MG63 (cell line): ENCODE results near the gene RAD9A. TPM values are rescaled to one million over a fixed set of nuclear protein-coding genes. Genes with fewer than 3 reads are reported as not detected.
"Not testable (repeated sequence)": the region's sequence is repeated elsewhere in the genome, so short reads cannot be mapped to it uniquely, and the experiment has no call there.

ENCODE experiments used
- DNase-seq: peaks from one replicate; pipeline ENCODE4 v3.0.0-alpha.2; 2020
- H3K27me3 ChIP-seq: fragments of 250-450 bp; sonication (Bioruptor Pico); 2 replicates; pipeline ENCODE4 v1.5.1; 2020; ENCODE audit warnings: mild to moderate bottlenecking, moderate library complexity
- H3K36me3 ChIP-seq: fragments of 250-450 bp; sonication (Bioruptor Pico); 2 replicates; pipeline ENCODE4 v1.5.1; 2020; ENCODE audit warnings: mild to moderate bottlenecking, moderate library complexity
- H3K4me3 ChIP-seq: fragments of 250-450 bp; sonication (Bioruptor Pico); 2 replicates; pipeline ENCODE4 v1.5.1; 2020; ENCODE audit warnings: mild to moderate bottlenecking, moderate library complexity
- H3K9me3 ChIP-seq: fragments of 250-450 bp; sonication (Bioruptor Pico); 2 replicates; pipeline ENCODE4 v1.5.1; 2020; ENCODE audit warnings: mild to moderate bottlenecking, moderate library complexity
- total RNA-seq: library from RNA; depleted of rRNA; stranded (reverse); fragments of >200 nt; shearing (Covaris generic); gene quantifications from 2 replicates; pipeline ENCODE4 v1.2.3, GENCODE V29; 2014; ENCODE audit warnings: low replicate concordance

RAD9A gene
- total RNA-seq, 1 experiment from 2014 or later = 17.6 TPM

DNA sequence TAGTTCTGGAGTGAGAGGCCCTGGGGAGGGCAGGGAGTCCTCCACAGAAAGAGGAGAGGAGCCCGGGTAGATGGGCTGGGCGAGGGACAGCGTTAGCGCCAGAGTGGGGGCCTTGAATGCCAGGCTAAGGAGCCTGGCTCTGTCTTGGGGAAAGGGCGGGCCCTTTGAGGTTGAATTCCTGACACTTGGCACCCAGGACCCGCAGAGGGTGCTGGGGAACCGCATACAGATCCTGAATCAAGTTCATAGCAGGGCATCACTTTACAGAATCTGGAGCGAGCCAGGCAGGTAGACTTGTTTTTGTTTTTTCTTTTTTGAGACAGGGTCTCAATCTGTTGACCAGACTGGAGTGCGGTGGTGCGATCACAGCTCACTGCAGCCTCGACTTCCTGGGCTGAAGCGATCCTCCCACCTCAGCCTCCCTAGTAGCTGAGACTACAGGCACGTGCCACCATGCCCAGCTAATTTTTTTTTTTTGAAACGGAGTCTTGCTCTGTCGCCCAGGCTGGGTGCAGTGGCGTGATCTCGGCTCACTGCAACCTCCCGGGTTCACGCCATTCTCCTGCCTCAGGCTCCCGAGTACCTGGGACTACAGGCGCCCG, 29.7 kb downstream of the RAD9A start:
- Histone ChIP-seq H3K9me3 (no peaks in the 10 kb centered on the region), H3K4me3 (peak overlapping the region; percentile 35), H3K36me3 (no peaks in the 10 kb centered on the region), H3K27me3 (no peaks in the 10 kb centered on the region)
- DNase-seq = no peak

DNA sequence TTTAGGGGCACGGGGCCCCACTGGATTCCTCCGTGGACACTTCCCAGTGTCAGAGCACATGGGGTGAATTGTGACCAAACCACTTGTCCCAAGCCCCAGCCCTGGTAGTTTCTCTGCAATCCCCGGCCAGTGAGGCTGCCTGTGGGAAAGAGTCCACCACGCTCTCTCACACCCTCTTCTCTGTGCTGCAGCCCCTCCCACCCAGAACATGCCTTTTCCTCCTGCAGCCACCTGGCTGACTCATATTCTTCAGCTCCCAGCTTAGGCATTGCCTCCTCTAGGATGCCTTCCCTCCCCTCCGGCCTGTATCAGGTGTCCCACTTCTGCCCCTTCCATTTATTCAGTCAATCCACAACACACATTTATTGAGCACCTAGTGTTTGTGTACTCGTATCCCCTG, 31.1 kb downstream of the RAD9A start:
- Histone ChIP-seq H3K36me3 (no peaks in the 10 kb centered on the region), H3K9me3 (no peaks in the 10 kb centered on the region), H3K4me3 (no peak overlapping the region), H3K27me3 (no peaks in the 10 kb centered on the region)
- no peak for DNase-seq

GRCh38 chr11:67423466-67423865, 31.7 kb downstream of the RAD9A start:
- no peaks in the 10 kb centered on the region for H3K36me3 ChIP-seq
- no peaks in the 10 kb centered on the region for H3K27me3 ChIP-seq
- no peak overlapping the region for H3K4me3 ChIP-seq
- DNase-seq = no peak
- H3K9me3 ChIP-seq = no peaks in the 10 kb centered on the region

- Histone ChIP-seq H3K27me3 (no peaks in the 10 kb centered on the region), H3K4me3 (no peak overlapping the region)
- DNase-seq = no peak
Measured at GRCh38 chr11:67423891-67424613, 32.3 kb downstream of the RAD9A start.

DNA sequence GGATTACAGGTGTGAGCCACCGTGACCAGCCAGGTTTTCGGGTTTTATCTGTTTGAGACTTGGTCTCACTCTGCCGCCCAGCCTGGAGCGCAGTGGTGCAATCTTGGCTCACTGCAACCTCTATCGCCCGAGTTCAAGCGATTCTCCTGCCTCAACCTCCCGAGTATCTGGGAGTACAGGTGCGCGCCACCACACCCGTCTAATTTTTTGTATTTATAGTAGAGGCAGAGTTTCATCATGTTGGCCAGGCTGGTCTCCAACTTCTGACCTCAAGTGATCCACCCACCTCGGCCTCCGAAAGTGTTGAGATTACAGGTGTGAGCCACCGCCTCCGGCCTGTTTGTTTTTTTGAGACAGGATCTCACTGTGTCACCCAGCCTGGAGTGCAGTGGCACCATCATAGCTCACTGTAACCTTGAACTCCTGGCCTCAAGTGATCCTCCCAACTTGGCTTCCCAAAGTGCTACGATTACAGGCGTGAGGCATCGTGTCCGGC, 35.6 kb downstream of the RAD9A start:
- not testable (repeated sequence) for H3K9me3 ChIP-seq, DNase-seq, H3K27me3 ChIP-seq
- peak overlapping the region; percentile 88 for H3K4me3 ChIP-seq
- H3K36me3 ChIP-seq = peaks cover 26% of the 10 kb centered on the region

More at GRCh38 chr11:67423891-67424613, 32.3 kb downstream of the RAD9A start:
- Histone ChIP-seq H3K9me3 (no peaks in the 10 kb centered on the region), H3K36me3 (no peaks in the 10 kb centered on the region)

- Histone ChIP-seq H3K36me3 (peaks cover 29% of the 10 kb centered on the region), H3K4me3 (peak within 1 kb of the TSS; percentile 88), H3K27me3 (no peaks in the 10 kb centered on the region), H3K9me3 (no peaks in the 10 kb centered on the region)
- DNase-seq = peak; percentile 95
Measured at GRCh38 chr11:67428052-67429001, 36.5 kb downstream of the RAD9A start, which contains the start of gene RPS6KB2. RPS6KB2 (plus strand) TSS chr11:67428494; CDS start chr11:67428546, 52 bp downstream.

DNA sequence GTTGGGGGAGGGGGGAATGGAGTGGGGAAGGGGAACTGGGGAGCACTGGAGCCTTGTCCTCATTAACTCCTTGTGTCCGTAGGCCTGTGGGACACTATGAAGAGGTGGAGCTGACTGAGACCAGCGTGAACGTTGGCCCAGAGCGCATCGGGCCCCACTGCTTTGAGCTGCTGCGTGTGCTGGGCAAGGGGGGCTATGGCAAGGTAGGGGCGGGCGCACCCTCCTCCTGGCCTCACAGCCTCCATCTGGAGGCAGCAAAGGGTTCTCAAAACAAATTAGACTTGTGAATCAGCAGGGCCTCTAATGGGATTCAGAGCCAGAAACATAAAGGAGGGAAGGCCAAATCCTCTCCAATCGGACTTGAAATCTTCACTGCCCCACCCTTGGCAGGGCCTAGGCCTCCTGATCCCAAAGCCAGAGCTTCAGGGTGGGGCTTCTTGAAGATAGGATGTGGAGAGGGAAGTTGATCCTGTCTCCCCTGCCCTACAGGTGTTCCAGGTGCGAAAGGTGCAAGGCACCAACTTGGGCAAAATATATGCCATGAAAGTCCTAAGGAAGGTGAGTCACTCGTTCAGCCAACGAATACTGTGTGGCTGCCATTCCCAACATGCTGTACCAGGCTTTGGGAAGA, 37.4 kb downstream of the RAD9A start:
- no peak for DNase-seq
- peak overlapping the region; percentile 88 for H3K4me3 ChIP-seq
- no peaks in the 10 kb centered on the region for H3K27me3 ChIP-seq
- no peaks in the 10 kb centered on the region for H3K9me3 ChIP-seq
- peaks cover 37% of the 10 kb centered on the region for H3K36me3 ChIP-seq

- Histone ChIP-seq H3K4me3 (peak overlapping the region; percentile 88), H3K9me3 (no peaks in the 10 kb centered on the region), H3K36me3 (peaks cover 38% of the 10 kb centered on the region), H3K27me3 (no peaks in the 10 kb centered on the region)
- no peak for DNase-seq
Measured at GRCh38 chr11:67429722-67430121, 37.9 kb downstream of the RAD9A start.

- Histone ChIP-seq H3K4me3 (no peak overlapping the region), H3K9me3 (no peaks in the 10 kb centered on the region), H3K27me3 (no peaks in the 10 kb centered on the region), H3K36me3 (peaks cover 45% of the 10 kb centered on the region)
- DNase-seq = no peak
Measured at GRCh38 chr11:67431346-67432249, 39.8 kb downstream of the RAD9A start.

DNA sequence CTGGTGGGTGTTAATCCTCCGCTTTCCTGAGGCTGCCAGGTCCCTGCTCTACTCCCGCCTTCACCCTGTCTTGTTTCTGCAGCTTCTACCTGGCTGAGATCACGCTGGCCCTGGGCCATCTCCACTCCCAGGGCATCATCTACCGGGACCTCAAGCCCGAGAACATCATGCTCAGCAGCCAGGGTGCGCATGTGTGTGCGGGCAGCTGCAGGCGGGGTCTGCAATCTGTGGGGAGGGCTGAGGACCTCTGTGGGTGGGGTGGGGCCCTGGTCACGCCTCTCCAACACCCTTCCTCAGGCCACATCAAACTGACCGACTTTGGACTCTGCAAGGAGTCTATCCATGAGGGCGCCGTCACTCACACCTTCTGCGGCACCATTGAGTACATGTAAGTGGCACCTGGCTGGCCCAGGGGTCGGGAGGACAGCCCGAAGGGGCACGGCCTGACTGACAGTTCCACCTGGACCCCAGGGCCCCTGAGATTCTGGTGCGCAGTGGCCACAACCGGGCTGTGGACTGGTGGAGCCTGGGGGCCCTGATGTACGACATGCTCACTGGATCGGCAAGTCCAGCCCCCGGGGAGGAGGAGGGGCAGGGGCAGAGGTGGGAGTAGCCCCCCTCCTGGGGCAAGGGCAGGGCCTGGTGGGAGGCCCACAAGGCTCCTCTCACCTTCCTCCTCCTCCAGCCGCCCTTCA, 41.0 kb downstream of the RAD9A start:
- DNase-seq = no peak
- H3K36me3 ChIP-seq = peaks cover 47% of the 10 kb centered on the region
- no peaks in the 10 kb centered on the region for H3K27me3 ChIP-seq
- no peaks in the 10 kb centered on the region for H3K9me3 ChIP-seq
- H3K4me3 ChIP-seq = no peak overlapping the region

- no peaks in the 10 kb centered on the region for H3K9me3 ChIP-seq
- no peak for DNase-seq
Measured at GRCh38 chr11:67433536-67434394, 42.0 kb downstream of the RAD9A start.

DNA sequence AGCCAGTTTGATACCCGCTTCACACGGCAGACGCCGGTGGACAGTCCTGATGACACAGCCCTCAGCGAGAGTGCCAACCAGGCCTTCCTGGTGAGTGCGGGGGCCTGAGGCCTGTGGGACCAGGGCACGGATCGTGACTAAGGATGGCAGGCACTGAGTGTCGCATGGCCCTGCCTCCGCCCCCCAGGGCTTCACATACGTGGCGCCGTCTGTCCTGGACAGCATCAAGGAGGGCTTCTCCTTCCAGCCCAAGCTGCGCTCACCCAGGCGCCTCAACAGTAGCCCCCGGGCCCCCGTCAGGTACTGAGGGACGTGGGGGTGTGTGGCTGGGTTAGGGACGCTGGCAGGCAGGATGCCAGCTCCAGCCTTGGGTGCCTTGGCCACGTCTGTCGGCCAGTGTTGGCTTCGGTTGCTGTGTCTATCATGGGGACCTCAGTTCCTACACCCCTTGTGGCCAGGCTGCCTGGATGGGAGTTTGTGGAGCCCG, 42.7 kb downstream of the RAD9A start:
- no peak for DNase-seq
- H3K4me3 ChIP-seq = no peak overlapping the region
- peaks cover 48% of the 10 kb centered on the region for H3K36me3 ChIP-seq
- H3K27me3 ChIP-seq = no peaks in the 10 kb centered on the region
- H3K9me3 ChIP-seq = no peaks in the 10 kb centered on the region

More at GRCh38 chr11:67433536-67434394, 42.0 kb downstream of the RAD9A start:
- Histone ChIP-seq H3K36me3 (peaks cover 48% of the 10 kb centered on the region), H3K4me3 (no peak overlapping the region), H3K27me3 (no peaks in the 10 kb centered on the region)

DNA sequence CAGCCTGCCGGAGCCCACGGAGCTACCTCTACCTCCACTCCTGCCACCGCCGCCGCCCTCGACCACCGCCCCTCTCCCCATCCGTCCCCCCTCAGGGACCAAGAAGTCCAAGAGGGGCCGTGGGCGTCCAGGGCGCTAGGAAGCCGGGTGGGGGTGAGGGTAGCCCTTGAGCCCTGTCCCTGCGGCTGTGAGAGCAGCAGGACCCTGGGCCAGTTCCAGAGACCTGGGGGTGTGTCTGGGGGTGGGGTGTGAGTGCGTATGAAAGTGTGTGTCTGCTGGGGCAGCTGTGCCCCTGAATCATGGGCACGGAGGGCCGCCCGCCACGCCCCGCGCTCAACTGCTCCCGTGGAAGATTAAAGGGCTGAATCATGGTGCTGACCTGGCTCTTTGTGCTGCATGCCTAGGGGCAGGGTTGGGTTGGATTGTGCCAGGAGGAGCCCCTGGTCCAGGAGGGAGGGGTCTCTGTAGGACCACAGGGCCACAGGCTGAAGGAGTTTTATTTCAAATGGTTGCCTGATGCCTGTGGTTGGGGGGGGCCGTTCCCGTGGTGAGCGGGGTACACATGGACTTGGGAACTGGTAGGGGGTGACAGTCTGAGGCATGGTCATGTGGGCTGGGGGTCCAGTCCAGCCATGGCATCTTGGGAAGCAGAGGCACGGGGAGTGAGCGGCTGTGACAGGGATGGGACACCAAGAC, 43.4 kb downstream of the RAD9A start:
- Histone ChIP-seq H3K36me3 (peaks cover 46% of the 10 kb centered on the region), H3K9me3 (no peaks in the 10 kb centered on the region), H3K27me3 (no peaks in the 10 kb centered on the region), H3K4me3 (no peak overlapping the region)
- DNase-seq = no peak
